ENCODE data around the gene ANKRD52.
A peak's percentile ranks its signal among the peaks of the same experiment; 100 is the strongest.
"Not testable (repeated sequence)": the region's sequence is repeated elsewhere in the genome, so short reads cannot be mapped to it uniquely, and the experiment has no call there.

Gene ANKRD52

DNA sequence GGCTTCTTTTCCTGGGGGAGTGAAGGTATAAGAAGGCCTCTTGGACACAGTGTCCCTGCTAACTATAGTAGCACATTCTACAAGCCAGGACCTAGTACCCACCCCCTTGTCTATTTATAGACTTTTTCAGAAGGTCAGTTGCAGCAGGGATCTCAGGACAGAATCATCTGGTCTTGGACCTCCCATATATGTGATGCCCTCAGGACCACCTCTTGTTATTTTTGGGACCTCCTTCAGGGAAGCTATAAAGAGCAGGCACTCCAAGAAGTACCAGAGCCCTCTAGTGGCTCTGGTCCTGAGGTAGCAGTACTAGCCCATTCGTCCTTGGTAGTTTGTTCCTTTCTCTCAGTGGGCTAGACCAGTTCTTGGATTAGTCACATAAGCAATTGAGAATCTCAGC is 12.8 kb upstream of the ANKRD52 start:
- DNase-seq = no peak

DNA sequence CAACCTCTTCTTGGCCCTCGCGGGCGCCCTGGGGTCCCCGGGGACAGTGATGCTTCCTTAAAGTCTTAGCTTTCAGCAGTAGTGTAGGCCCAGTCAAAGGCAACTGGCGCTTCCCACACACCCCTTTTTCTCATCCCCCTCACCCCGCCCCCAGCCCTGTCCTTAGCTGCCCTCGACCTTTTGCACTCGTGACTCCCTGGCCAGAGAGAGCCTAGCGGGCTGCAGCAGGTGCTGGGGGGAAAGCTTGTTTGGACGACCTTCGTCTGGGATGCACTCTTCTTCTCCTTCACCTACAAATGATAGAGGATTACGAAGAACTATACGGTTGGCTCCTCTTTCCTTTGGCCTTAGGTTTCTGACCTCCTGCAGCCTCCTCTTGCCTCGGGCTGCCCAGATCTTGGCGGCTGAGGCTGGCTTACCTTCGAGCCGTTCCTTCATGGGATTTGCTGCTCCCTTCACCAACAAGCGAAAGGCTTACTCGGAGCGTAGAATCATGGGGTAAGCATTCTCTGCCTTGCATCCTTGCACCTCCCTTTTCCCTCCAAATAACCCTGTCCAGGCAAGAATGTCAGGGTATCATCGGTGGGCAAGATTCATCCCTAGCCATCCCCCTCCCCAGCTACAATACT is 9.4 kb upstream of the ANKRD52 start:
- DNase-seq = no peak

DNA sequence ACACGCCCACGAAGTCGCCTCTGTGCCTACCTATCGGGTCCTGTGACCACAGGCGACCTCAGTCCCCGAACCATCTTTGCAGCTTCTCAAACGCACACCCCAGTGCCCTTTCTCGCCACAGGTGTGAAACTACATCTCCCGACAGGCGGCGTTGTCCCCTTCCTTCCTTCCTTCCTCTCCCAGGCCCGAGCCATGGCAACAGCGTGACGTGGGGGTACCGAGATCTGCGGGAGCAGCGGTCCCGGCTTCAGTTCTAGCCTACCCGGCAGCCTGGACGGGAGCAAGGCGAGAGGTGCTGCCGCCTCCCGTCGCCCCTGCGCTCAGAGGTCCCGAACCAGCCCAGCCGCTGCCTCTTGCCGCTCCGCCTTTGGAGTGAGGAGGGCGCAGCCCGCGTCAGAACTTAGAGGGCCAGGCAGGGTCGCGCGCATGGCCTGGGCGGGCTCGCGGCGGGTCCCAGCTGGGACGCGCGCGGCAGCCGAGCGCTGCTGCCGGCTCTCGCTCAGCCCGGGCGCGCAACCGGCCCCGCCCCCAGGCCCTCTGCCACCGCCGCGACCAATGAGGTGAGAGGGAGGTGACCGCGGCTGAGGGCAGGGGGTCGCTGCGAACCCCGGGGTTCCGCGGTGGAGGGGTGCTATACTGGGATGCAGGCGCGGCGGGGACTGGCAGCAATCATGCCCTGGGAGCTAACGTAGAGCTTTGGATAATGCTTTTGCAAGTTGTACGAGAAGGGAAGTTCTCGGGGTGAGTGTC is 8.7 kb upstream of the ANKRD52 start, which contains the start of gene COQ10A:
TSS of gene COQ10A (plus strand) at position 250 of the 750 bp plus-strand sequence. CDS start at position 427, 177 bp downstream.
- DNase-seq = peak; percentile 79

DNA sequence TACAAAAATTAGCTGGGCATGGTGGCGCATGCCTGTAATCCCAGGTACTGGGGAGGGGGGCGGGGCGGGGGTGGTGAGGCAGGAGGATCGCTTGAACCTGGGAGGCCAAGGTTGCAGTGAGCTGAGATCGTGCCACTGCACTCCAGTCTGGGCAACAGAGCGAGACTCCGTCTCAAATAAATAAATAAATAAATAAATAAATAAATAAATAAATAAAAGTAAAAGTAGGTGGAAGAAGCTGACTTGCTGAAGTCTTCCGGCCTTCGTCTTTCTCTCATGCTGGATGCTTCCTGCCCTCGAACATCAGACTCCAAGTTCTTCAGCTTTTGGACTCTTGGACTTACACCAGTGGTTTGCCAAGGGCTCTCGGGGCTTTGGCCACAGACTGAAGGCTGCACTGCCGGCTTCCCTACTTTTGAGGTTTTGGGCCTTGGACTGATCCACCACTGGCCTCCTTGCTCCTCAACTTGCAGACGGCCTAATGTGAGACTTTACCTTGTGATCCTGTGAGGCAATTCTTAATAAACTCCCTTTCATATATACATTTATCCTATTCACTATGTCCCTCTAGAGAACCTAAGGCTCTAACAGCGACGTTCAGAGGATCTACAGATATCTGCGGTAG is 8.0 kb upstream of the ANKRD52 start:
- not testable (repeated sequence) for DNase-seq

DNA sequence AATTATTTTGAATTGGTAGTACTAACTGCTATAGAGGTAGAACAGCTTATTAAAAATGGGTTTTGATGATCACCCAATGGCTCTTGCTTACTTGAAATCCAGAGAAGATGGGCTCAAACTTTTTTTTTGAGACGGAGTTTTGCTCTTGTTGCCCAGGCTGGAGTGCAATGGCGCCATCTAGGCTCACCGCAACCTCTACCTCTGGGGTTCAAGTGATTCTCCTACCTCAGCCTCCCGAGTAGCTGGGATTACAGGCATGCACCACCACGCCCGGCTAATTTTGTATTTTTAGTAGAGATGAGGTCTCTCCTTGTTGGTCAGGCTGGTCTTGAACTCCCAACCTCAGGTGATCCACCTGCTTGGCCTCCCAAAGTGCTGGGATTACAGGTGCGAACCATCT is 4.8 kb upstream of the ANKRD52 start:
- not testable (repeated sequence) for DNase-seq

DNA sequence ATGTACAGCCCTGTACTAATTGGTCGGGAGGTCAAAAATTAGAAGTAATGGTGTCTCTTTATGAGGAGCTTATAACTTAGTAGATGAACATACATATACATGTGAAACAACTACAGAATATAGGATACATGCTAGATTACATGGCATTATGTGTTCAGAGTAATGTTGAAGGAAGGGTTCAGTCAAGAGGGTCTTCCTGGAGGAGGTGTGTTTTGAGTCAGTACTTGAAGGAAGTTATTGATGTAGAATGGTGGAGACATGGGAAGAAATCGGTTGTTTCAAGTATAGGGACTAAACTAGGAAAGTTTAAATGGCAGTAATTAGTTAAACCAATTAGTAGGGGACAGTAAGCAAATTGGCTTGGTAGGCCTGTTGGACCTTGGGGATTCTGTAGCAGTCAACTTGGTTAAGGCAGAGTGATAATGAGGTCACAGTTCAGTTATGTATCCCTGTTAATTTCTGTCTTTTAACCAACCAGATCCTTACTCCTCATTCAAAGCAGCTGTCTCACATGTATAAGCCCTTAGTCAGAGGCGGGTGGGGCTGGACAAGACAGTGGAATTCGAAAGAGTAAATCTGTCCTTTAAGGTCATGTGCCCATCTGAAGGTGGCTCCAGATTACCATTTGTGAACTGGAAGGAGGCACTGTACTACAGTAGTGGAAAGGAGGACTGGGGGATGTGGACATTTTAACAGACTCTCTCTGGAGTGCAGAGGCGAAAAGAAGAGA is 3.5 kb upstream of the ANKRD52 start:
- DNase-seq = no peak

DNA sequence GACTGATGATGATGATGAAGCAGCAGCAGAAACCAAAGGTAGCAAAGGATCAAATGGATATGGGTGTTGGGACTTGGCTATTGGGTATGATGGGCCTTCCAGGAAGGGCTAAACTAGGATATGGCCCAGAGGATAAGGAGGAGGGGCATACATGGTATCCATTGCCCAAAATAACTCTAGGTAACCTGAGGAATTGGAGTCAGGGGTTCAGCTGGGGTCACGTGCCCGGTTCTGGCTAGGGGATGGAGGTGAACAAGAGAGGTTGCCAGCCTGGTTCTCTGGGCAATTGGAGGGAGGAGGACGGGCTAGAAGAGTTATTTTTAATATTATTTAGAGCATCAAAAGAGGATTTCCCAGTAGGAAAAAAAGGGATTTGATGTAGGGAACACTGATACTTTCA is 2.7 kb upstream of the ANKRD52 start:
- DNase-seq = no peak

DNA sequence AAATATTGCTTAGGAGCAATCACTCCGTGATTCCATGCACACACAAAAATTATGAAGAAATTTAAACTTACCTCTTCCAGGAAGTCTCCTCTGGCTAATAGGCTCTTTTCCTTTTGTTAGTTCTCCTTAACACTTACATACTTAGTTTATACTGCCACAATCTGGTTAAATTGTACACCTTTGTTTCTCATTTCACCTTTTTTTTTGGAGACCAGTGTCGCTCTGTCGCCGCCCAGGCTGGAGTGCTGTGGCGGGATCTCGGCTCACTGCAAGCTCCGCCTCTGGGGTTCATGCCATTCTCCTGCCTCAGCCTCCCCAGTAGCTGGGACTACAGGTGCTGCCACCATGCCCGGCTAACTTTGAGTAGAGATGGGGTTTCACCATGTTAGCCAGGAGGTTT is 2.2 kb upstream of the ANKRD52 start:
- DNase-seq = no peak

DNA sequence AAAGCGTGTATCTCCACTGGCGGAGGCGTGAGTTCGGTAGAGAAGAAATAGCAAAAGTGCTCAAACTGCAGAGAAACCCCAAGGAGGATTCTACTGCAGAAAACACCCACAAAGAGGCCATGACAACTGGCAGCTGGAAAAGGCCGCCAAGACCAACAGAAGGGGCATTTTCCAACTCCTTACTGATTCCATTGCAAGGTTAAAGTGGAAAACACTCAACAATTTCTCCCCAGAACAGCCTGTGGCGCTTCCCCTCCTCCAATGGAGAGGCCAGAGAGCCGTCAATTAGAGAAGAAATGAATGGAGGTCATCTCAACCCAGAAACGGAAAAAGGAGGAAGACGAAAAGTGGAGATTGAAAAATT is 618 bp upstream of the ANKRD52 start:
- no peak for DNase-seq

DNA sequence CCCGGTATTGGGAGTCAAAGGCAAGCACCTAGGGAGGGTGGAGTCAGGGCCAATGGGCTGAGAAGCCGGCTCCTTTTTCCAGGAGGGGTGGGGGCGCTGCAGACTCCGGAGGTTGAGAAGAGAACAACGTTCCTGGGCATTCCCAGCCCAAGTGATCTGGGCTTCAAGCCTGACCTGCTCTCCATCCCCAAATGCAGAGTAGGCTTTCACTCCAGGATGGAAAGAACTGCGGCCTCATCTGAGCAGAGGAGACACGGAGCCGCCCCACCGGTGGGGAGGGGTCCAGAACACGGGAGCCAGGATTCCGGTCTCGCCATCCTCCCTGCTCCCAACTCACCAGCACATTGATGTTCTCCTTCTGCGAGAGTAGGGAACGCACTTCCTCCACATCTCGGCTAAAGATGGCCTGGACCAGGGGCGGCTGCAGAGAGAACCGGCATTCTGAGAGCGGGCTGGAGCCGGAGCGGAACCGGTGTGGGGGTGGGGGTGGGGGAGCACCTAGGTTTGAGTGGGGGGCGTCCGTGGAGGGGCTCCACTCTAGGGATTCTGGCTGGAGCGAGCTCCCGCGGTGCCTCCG is 605 bp downstream of the ANKRD52 start:
- DNase-seq = no peak

DNA sequence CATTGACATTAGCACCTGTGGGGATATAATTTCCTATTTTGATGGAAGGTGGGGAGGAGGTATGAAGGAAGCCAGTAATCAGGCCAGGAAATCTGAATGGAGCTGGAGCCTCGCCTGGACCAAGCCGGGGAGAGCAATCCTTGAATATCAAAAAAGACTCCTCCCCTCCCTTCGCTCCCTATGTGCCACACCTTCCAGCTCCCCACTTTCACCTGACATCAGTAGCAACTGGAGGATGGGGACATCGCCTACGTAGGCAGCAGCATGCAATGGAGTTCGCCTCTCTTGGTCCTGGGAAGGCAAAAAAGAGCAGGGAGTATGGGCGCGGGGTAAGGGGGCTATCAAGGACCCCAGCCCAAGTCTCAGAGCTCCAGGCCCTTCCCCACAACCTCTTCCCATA is 1.1 kb downstream of the ANKRD52 start:
- DNase-seq = no peak

DNA sequence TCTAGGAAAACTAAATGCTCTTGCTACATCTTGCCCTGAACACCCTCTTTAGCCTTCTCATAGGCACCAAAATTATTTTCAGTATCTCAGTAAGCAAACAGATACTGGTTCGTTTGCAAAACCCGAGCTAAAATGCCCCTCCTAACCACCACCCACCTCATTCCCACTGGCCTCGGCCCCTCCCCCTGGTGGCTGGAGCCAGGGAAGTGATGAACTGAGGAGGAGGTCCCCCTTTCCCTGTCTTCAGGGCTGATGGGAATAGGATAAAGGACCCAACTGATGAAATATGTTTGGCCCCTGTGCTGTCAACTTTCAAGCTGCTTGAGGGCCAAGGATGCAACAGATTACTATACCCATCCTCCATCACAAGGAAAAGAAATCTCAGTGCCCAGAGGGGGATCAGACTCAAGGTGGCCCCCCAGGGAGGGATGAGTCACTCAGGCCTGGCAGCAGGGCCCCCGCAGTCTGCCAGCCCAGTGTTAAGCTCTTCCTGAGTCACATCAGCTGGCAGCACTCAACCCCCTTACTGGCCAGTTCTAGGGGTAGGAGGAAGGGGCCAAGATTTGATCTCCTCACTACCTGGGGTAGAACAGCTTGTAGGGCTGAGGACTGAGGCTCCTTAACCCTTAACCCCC is 1.7 kb downstream of the ANKRD52 start:
- DNase-seq = no peak

DNA sequence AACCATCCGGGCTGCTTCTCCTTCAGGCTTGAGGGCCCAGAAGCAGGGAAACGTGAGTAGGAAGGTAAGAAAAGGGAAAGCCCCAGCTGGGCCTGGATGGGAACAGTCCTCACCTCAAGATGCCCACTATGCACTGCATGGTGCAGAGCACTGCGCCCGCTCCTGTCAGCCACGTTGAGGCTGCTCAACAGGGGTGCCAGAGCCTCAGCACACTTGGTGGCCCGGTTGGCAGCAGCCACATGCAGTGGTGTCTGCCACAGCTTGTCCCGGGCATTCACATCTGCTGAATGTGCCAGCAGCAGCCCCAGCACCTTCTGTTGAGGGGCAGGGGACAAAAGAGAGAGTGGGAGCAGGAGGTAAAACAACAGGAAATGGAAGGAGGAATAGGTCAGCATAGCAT is 2.5 kb downstream of the ANKRD52 start:
- DNase-seq = no peak

DNA sequence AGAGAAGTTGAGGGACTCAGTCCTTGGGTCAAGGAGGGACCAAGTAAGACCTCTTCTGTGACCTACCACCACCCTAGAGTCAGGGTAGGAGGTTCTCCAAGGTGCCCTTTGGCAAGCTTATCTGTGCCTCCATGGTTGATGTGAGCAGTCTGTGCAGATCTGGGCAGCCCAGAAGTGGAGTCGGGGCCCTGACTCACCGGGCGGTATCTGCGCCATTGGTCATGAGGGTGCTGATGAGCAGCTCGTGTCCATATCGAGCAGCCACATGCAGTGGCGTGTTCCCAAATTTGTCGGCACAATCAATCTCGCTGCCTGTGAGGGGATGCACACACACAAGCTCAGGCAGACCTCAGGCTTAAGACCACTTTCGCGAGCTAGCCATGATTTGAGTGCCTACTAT is 5.1 kb downstream of the ANKRD52 start:
- no peak for DNase-seq

DNA sequence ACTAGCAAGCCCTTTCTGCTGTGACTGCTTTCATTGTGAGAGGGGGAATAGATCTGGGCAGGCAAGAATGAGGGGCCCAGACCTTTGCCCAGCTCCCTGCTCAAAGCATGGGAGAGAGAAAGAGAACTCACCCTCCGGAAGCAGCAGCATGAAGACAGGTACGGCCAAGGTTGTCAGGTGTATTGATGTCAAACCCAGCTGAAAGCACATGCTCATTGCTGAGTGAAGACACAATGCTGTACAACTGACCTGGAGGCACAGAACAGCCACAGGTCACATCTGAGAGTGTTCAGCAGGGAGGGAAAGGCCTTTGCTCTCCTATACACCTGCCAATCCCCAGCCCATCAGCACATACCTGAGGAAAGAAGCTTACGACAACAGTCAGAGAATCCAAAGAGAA is 5.5 kb downstream of the ANKRD52 start:
- DNase-seq = no peak

DNA sequence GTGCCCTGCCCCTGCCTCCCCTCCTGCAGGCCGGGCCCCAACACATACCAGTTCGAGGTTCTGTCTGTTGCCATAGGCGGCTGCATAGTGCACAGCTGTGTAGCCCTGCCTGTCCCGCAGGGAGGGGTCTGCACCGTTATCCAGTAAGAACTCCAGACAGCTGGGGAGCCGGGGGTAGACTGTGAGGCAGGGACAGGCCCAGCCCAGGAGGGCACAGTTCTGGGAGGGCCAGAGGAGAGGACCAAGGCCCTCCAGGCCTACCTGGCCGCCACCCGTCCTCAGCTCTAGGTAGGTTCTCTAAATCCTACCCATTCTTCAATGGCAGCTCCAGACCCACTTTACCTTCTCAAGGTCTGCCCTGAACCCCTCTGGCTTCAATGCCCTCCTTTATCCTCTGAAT is 9.5 kb downstream of the ANKRD52 start:
- DNase-seq = no peak

DNA sequence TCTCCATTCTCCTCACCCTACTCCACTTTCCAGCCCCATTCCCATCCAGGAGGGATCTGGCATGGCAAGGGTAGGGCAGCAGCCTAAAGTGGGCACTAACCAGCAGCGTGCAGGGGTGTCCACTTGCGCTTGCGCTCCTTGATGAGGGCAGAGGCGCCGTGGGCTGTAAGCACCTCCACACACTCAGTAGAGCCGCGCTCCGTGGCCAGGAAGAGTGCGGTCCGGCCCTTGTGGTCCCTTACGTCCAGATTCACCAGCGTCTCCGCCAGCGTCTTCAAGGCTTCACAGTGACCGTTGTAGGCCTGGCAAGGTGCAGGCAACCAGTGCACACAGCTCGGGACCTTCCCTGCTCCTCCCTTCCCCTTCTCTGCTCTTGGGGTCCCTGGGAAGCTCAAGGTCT is 10.3 kb downstream of the ANKRD52 start:
- no peak for DNase-seq

DNA sequence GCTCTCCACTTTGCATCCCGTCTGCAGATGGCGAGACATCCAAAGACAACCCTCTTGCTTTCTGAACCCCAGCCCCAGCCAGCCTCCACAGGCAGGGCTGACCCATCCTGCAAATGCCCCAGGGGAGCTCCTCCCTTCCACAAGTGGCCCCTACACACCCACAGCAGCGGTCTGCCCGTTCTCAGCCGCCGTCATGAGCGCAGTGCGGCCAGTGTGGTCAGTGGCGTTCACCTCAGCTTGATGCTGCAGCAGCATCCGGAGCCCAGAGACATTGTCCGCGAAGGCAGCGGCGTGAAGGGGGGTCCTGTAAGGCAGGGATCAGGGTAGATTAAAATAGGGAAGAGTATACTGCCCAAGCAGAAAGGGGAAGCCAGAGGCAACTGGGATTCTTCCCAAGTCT is 13.7 kb downstream of the ANKRD52 start:
- no peak for DNase-seq

DNA sequence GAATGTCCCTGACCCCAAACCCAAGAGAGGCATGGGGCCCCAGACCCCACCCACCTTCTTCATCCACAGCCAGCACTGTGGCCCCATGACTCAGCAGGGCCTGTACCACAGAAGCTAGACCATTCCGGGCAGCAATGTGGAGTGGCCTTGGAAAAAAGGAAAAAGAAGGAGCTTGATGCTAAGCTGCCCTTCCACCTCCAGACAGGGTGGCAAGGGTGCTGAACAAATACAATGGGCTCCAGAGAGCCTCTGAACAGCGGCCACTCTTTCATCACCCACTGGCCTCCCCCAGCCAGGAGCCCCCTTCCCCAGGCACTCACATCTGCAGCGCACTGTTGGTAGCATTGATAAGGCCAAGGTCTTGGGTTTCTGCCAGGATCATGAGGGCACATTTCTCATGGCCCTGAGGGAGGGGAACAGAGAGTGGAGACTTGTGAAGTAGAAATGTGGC is 14.4 kb downstream of the ANKRD52 start:
- no peak for DNase-seq

DNA sequence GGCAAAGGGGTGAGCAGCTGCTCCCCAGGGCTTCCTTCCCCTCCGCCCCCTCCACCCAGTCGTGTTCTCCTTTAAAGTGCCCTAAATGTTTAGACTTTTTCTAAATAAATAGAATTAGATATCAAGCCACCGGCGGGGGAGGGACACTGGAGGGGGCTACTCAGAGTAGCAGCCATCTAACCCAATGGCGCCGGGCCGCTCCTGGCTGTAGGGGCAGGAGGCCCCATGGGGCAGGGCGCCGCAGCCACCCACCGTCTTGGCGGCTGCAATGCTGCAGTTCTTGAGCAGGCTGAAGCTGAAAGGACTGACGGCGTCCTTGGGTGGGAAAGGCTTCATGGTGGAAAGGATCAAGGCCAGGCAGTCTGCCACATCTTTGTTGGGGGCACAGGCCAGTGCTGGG is 15.2 kb downstream of the ANKRD52 start:
- DNase-seq = no peak

DNA sequence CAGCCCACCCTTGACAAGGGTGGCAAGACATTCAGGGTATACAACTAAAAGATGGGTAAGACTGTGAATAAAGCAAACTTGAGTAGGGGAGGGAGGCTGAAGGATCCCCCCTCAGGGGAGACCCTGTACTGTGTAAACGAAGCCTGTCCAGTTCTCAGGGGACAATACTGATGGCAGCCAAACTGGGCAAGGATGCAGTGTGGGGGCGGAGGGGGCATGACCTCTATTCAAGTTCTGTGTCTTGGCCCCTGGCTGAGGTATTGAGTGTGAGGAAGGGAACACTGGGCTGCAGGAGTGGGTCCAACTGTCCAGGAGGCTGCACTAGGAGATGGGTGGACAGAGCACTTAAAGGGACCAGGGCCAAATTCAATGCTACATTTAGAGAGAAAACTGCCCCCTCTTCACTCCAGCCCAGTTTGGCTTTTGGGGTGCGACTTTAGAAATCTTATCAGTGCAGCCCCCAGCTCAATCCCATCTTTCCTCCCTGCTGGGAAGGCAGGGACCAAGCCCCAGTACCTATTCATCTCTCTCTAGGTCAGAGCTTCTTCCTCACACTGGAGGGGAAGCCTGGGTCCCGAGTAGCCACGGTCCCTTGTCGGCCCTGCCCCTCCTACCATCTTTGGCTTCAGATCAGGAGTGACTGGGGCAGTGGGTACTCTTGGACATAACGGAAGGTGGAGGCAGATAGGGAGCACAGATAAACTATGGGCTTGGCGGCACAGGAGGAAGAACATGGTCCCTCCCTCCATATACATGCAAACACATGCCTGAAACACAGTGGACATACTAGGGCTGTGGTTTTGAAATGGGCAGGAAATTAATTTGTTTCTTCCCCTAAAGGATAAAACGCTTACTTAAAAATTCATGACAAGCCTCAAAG is 16.5 kb downstream of the ANKRD52 start:
- no peak for DNase-seq

DNA sequence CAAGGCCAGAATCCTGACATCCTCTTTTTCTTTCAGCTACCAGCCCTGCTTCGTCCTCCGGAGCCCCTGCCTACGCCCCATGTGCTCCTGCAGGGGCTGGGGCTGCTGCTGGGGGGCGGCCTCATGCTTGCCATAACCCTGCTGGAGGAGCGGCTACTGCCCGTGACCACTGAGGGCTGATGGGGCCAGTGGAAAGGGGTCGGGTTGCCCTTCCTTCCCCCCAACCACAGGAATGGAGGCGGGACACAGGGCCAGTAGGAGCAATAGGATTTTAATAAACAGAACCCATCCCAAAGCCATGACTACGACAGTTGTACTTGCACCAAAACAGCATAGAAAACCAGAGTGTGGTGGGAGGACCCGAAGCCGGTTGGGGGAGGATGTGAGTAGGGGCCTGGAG is 20.6 kb downstream of the ANKRD52 start:
- DNase-seq = no peak
